Esophagus muscularis mucosa (tissue), 4 donors: Measurements from ENCODE around the gene FRMD4A. TPM values are rescaled to one million over a fixed set of nuclear protein-coding genes. Genes with fewer than 3 reads are reported as not detected.

Experiments used
- DNase-seq: peaks from one replicate; pipeline ENCODE4 v3.0.0-alpha.2; 2017; ENCODE audit errors: extremely low spot score
- H3K27ac ChIP-seq, 4 donors: fragments of 200-600 bp; sonication (generic); replicated peaks in 1 of 4; 1 replicate in 3 of 4; 2 replicates in 1 of 4; pipeline ENCODE4 v1.5.1; 2016 to 2019; ENCODE audit warnings: mild to moderate bottlenecking in 1 of 4
- H3K27me3 ChIP-seq, 4 donors: fragments of 200-600 bp; sonication (generic); one replicate each; pipeline versions ENCODE4 v1.5.1 to v1.6.0; 2016 to 2019
- H3K36me3 ChIP-seq, 4 donors: fragments of 200-600 bp; sonication (generic); one replicate each; pipeline ENCODE4 v1.5.1; 2016 to 2019
- H3K4me1 ChIP-seq, 4 donors: fragments of 200-600 bp; sonication (generic); one replicate each; pipeline ENCODE4 v1.5.1; 2016 to 2019
- H3K4me3 ChIP-seq, 4 donors: fragments of 200-600 bp; sonication (generic); 1 replicate in 2 of 4; 2 replicates in 2 of 4; pipeline ENCODE4 v1.5.1; 2016 to 2019; ENCODE audit warnings: mild to moderate bottlenecking in 4 of 4, moderate library complexity in 1 of 4
- H3K9me3 ChIP-seq, 4 donors: fragments of 200-600 bp; sonication (generic); 1 replicate in 3 of 4; 2 replicates in 1 of 4; pipeline ENCODE4 v1.5.1; 2016 to 2019
- EP300 ChIP-seq: sonication (generic); formaldehyde crosslinking; IDR thresholded peaks from one replicate; pipeline ENCODE4 v1.6.1; 2017; ENCODE audit warnings: antibody characterized with exemption
- POLR2A ChIP-seq: fragments of 450-650 bp; IDR thresholded peaks from one replicate; pipeline ENCODE4 v1.6.1; 2017; ENCODE audit warnings: antibody characterized with exemption, moderate library complexity, mild to moderate bottlenecking, low read depth
- POLR2AphosphoS5 ChIP-seq, 2 donors: sonication (generic); formaldehyde crosslinking; IDR thresholded peaks; one replicate each; pipeline ENCODE4 v1.6.1; 2017; ENCODE audit warnings: antibody characterized with exemption in 2 of 2
- WGBS: methylation state at CpG from one replicate; pipeline ENCODE4 v1.1.5; 2018; 5-methylcytosine and 5-hydroxymethylcytosine counted together
- intact Hi-C: fragments of 100-400 bp; cut with DNase I; formaldehyde crosslinking; loops from one replicate; pipeline ENCODE4 v1.15.1; 2023
- total RNA-seq, 4 donors: library from RNA; depleted of rRNA; stranded (reverse); fragments of >200 nt; gene quantifications; one replicate each; pipeline versions ENCODE4 v1.1.0 to v1.2.1, GENCODE V29; 2016
- TF ChIP-seq, protein P1 (sequence below), 3 experiments: fragments of 200-600 bp in 2 of 3; fragments of 450-650 bp in 1 of 3; sonication (generic) in 2 of 3; IDR thresholded peaks; one replicate each; pipeline ENCODE4 v1.5.1; 2017 to 2019; ENCODE audit warnings: antibody characterized with exemption in 3 of 3, mild to moderate bottlenecking in 2 of 3, moderate library complexity in 1 of 3

Gene FRMD4A
- total RNA-seq, 4 donors from 2014 or later: 17.0 to 28.8 (median 21.8) TPM

GRCh38 chr10:14198078-14198477 is 132.6 kb downstream of the FRMD4A start:
- WGBS: 92% methylated on average over 9 of the region's 9 CpGs
- intact Hi-C loops: loop anchor here (5.0 to 10.0 kb wide), 2 partner anchors 279 to 413 kb away; no protein-coding TSS in a partner anchor
- no peak for DNase-seq
- no peaks in the 10 kb centered on the region for H3K4me1 ChIP-seq
- H3K27me3 ChIP-seq: no peaks in the 10 kb centered on the region
- no peak overlapping the region for H3K27ac ChIP-seq
- H3K36me3 ChIP-seq: no peaks in the 10 kb centered on the region
- no peak overlapping the region for H3K4me3 ChIP-seq
- TF ChIP-seq POLR2AphosphoS5 (IDR thresholded peaks at IDR 0.05): no peak
- TF ChIP-seq, protein P1, sequence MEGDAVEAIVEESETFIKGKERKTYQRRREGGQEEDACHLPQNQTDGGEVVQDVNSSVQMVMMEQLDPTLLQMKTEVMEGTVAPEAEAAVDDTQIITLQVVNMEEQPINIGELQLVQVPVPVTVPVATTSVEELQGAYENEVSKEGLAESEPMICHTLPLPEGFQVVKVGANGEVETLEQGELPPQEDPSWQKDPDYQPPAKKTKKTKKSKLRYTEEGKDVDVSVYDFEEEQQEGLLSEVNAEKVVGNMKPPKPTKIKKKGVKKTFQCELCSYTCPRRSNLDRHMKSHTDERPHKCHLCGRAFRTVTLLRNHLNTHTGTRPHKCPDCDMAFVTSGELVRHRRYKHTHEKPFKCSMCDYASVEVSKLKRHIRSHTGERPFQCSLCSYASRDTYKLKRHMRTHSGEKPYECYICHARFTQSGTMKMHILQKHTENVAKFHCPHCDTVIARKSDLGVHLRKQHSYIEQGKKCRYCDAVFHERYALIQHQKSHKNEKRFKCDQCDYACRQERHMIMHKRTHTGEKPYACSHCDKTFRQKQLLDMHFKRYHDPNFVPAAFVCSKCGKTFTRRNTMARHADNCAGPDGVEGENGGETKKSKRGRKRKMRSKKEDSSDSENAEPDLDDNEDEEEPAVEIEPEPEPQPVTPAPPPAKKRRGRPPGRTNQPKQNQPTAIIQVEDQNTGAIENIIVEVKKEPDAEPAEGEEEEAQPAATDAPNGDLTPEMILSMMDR (IDR thresholded peaks at IDR 0.05): no peak
- TF ChIP-seq EP300: no peak
- TF ChIP-seq POLR2A: no peak
- no peaks in the 10 kb centered on the region for H3K9me3 ChIP-seq

- H3K9me3 ChIP-seq: no peaks in the 10 kb centered on the region
- intact Hi-C loops: loop anchor here (5.0 to 10.0 kb wide), 2 partner anchors 281 to 411 kb away; no protein-coding TSS in a partner anchor
- no peaks in the 10 kb centered on the region for H3K27me3 ChIP-seq
- no peaks in the 10 kb centered on the region for H3K36me3 ChIP-seq
- TF ChIP-seq POLR2A: no peak
- TF ChIP-seq, protein P1 (IDR thresholded peaks at IDR 0.05): no peak
- no peak overlapping the region for H3K27ac ChIP-seq
- no peak overlapping the region for H3K4me3 ChIP-seq
- DNase-seq: no peak
- no peaks in the 10 kb centered on the region for H3K4me1 ChIP-seq
Observed at GRCh38 chr10:14196113-14196512, 134.6 kb downstream of the FRMD4A start.

DNA sequence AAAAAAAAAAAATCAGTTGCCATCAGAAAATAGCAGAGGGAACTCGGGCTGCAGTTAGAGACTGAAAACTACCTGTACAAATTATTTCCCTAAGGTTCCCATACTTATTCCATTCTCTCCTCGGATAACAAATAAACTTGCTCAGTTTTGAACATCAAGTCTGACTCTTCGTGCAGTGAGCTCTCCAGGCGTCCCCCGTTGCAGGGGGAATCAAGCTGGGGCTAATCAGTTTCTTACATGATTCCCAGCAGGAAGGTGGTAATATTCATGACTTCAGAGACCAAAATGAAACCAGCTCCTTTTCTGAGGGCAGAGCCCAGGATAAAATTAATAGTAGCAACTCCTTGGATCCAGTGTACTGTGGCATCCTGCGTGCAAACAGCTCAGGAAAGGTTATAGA is 135.3 kb downstream of the FRMD4A start:
- DNase-seq: no peak
- Histone ChIP-seq H3K27ac (no peak overlapping the region), H3K9me3 (no peaks in the 10 kb centered on the region), H3K27me3 (no peaks in the 10 kb centered on the region), H3K36me3 (no peaks in the 10 kb centered on the region), H3K4me3 (no peak overlapping the region), H3K4me1 (no peaks in the 10 kb centered on the region)
- TF ChIP-seq POLR2AphosphoS5 (IDR thresholded peaks at IDR 0.05): no peak
- TF ChIP-seq EP300: no peak
- TF ChIP-seq POLR2A: no peak
- TF ChIP-seq, protein P1 (IDR thresholded peaks at IDR 0.05): no peak
- WGBS: 78% methylated on average over 6 of the region's 6 CpGs
- intact Hi-C loops: loop anchor here (5.0 to 10.0 kb wide), 2 partner anchors 282 to 411 kb away; no protein-coding TSS in a partner anchor

GRCh38 chr10:14192746-14193145 is 138.0 kb downstream of the FRMD4A start:
- Histone ChIP-seq H3K9me3 (no peaks in the 10 kb centered on the region), H3K27ac (no peak overlapping the region), H3K27me3 (no peaks in the 10 kb centered on the region), H3K4me3 (no peak overlapping the region), H3K4me1 (no peaks in the 10 kb centered on the region), H3K36me3 (no peaks in the 10 kb centered on the region)
- 79% methylated on average over 2 of the region's 2 CpGs for WGBS
- intact Hi-C loops: loop anchor here (10.0 kb wide), 1 partner anchor 408 kb away; no protein-coding TSS in a partner anchor
- TF ChIP-seq, protein P1 (IDR thresholded peaks at IDR 0.05): no peak
- no peak for TF ChIP-seq POLR2AphosphoS5 (IDR thresholded peaks at IDR 0.05)
- no peak for TF ChIP-seq EP300
- no peak for TF ChIP-seq POLR2A
- DNase-seq: no peak

- Histone ChIP-seq H3K9me3 (no peaks in the 10 kb centered on the region), H3K4me1 (no peaks in the 10 kb centered on the region), H3K4me3 (no peak overlapping the region), H3K27ac (no peak overlapping the region), H3K27me3 (no peaks in the 10 kb centered on the region), H3K36me3 (no peaks in the 10 kb centered on the region)
- DNase-seq: no peak
- 64% methylated on average over 1 of the region's 1 CpG for WGBS
- TF ChIP-seq, protein P1 (IDR thresholded peaks at IDR 0.05): no peak
- no peak for TF ChIP-seq POLR2AphosphoS5 (IDR thresholded peaks at IDR 0.05)
- no peak for TF ChIP-seq POLR2A
- no peak for TF ChIP-seq EP300
- intact Hi-C loops: loop anchor here (10.0 kb wide), 1 partner anchor 407 kb away; no protein-coding TSS in a partner anchor
Observed at GRCh38 chr10:14191871-14192270, 138.9 kb downstream of the FRMD4A start.
